Neuronal stem cell (in vitro differentiated cells): ENCODE measurements around the gene USP30.

ENCODE experiments used
- DNase-seq: peaks from one replicate; pipeline ENCODE4 v3.0.0-alpha.2; 2013; ENCODE audit warnings: low spot score
- H2AFZ ChIP-seq: one replicate; pipeline ENCODE4 v1.6.1; 2013; ENCODE audit warnings: mild to moderate bottlenecking, low read length, inconsistent platforms
- H2AK5ac ChIP-seq: 2 replicates; pipeline ENCODE4 v1.6.1; 2013; ENCODE audit warnings: low read depth, mild to moderate bottlenecking, inconsistent platforms, low read length, moderate library complexity, mixed read lengths
- H2BK120ac ChIP-seq: 2 replicates; pipeline ENCODE4 v1.6.1; 2013; ENCODE audit warnings: low read depth, mild to moderate bottlenecking, inconsistent platforms, low read length, moderate library complexity, mixed read lengths
- H2BK12ac ChIP-seq: one replicate; pipeline ENCODE4 v1.6.1; 2013; ENCODE audit warnings: low read length, inconsistent platforms
- H2BK15ac ChIP-seq: 2 replicates; pipeline ENCODE4 v1.6.1; 2013; ENCODE audit warnings: mild to moderate bottlenecking, low read length, inconsistent platforms, mixed read lengths
- H2BK5ac ChIP-seq: one replicate; pipeline ENCODE4 v1.6.1; 2013; ENCODE audit warnings: inconsistent platforms, mild to moderate bottlenecking, low read length, moderate library complexity
- H3K14ac ChIP-seq: one replicate; pipeline ENCODE4 v1.6.1; 2013; ENCODE audit warnings: low read length, inconsistent platforms
- H3K18ac ChIP-seq: 2 replicates; pipeline ENCODE4 v1.6.1; 2013; ENCODE audit warnings: low read length, inconsistent platforms
- H3K23ac ChIP-seq: 2 replicates; pipeline ENCODE4 v1.6.1; 2013; ENCODE audit warnings: low read depth, mild to moderate bottlenecking, mixed read lengths, low read length, inconsistent platforms; ENCODE audit not compliant: poor library complexity
- H3K27ac ChIP-seq: replicated peaks from 3 replicates; pipeline ENCODE4 v1.5.1; 2013; ENCODE audit warnings: low read length, inconsistent platforms
- H3K27me3 ChIP-seq, 3 experiments: 2 replicates each; pipeline ENCODE4 v1.6.1; 2013; ENCODE audit warnings: low read length in 3 of 3, mild to moderate bottlenecking in 2 of 3, inconsistent platforms in 1 of 3, low read depth in 1 of 3, mixed read lengths in 1 of 3, moderate library complexity in 1 of 3; ENCODE audit not compliant: control insufficient read depth in 3 of 3, insufficient read depth in 3 of 3
- H3K36me3 ChIP-seq, 2 donors: replicated peaks in 1 of 2; 2 replicates each; pipeline ENCODE4 v1.6.1; 2013; ENCODE audit warnings: low read length in 2 of 2; ENCODE audit not compliant: control insufficient read depth in 2 of 2, insufficient read depth in 2 of 2
- H3K4ac ChIP-seq: 2 replicates; pipeline ENCODE4 v1.6.1; 2013; ENCODE audit warnings: inconsistent platforms, mild to moderate bottlenecking, low read length, moderate library complexity
- H3K4me1 ChIP-seq, 2 donors: 1 replicate in 1 of 2; 2 replicates in 1 of 2; pipeline ENCODE4 v1.6.1; 2013; ENCODE audit warnings: low read length in 2 of 2, low read depth in 1 of 2; ENCODE audit not compliant: control insufficient read depth in 2 of 2, insufficient read depth in 1 of 2
- H3K4me2 ChIP-seq: one replicate; pipeline ENCODE4 v1.6.1; 2013; ENCODE audit warnings: mild to moderate bottlenecking, low read length, inconsistent platforms; ENCODE audit not compliant: insufficient read depth, poor library complexity, severe bottlenecking
- H3K4me3 ChIP-seq, 2 donors: 2 replicates each; pipeline ENCODE4 v1.5.1; 2013; ENCODE audit warnings: low read length in 2 of 2, mild to moderate bottlenecking in 2 of 2, inconsistent platforms in 1 of 2, moderate library complexity in 1 of 2
- H3K79me1 ChIP-seq: one replicate; pipeline ENCODE4 v1.6.1; 2013; ENCODE audit warnings: low read depth, mild to moderate bottlenecking, inconsistent platforms, low read length, moderate library complexity
- H3K9ac ChIP-seq: one replicate; pipeline ENCODE4 v1.6.1; 2013; ENCODE audit warnings: mild to moderate bottlenecking, low read depth, low read length, inconsistent platforms; ENCODE audit not compliant: poor library complexity
- H3K9me3 ChIP-seq, 2 donors: replicated peaks in 1 of 2; 2 replicates each; pipeline versions ENCODE3 to v1.6.1; 2013; ENCODE audit warnings: low read length in 2 of 2, mild to moderate bottlenecking in 2 of 2, inconsistent platforms in 1 of 2, low read depth in 1 of 2, mixed read lengths in 1 of 2, moderate library complexity in 1 of 2; ENCODE audit not compliant: control insufficient read depth in 2 of 2, insufficient read depth in 1 of 2
- H4K8ac ChIP-seq: one replicate; pipeline ENCODE4 v1.6.1; 2013; ENCODE audit warnings: low read depth, mild to moderate bottlenecking, inconsistent platforms, low read length, moderate library complexity
- H4K91ac ChIP-seq: one replicate; pipeline ENCODE4 v1.6.1; 2013; ENCODE audit warnings: low read length, low read depth, mild to moderate bottlenecking, inconsistent platforms; ENCODE audit not compliant: poor library complexity
- WGBS, 2 donors: extraction: QIAGEN DNeasy Blood & Tissue Kit; methylation state at CpG; one replicate each; pipeline ENCODE4 v1.1.7; 2013; ENCODE audit warnings: missing lambda C conversion rate in 2 of 2, mixed read lengths in 1 of 2; ENCODE audit not compliant: insufficient read length in 2 of 2, insufficient replicate concordance in 1 of 2; ENCODE audit errors: extremely low coverage in 2 of 2; 5-methylcytosine and 5-hydroxymethylcytosine counted together

The USP30 gene

GRCh38 chr12:109097435-109098182 is 45.2 kb downstream of the USP30 start, which contains the start of gene UNG:
Gene UNG, plus strand, starts transcription at chr12:109097597. Its CDS starts 83 bp downstream, at chr12:109097680.
- peak within 1 kb of the TSS; percentile 99 for H2AFZ ChIP-seq
- peak within 1 kb of the TSS; percentile 78 to 87 for H3K4me3 ChIP-seq
- no peak within 1 kb of the TSS for H4K91ac ChIP-seq
- no peak within 1 kb of the TSS for H2BK5ac ChIP-seq
- peak; percentile 95 for DNase-seq
- H3K9me3 ChIP-seq: no peaks in the 10 kb centered on the region
- no peak within 1 kb of the TSS for H3K4ac ChIP-seq
- H3K9ac ChIP-seq: peak within 1 kb of the TSS; percentile 87
- H2BK120ac ChIP-seq: no peak within 1 kb of the TSS
- no peaks in the 10 kb centered on the region for H3K27me3 ChIP-seq
- H3K18ac ChIP-seq: peak within 1 kb of the TSS; percentile 84
- H3K14ac ChIP-seq: no peak within 1 kb of the TSS
- H3K4me1 ChIP-seq: peaks cover 7 to 12% of the 10 kb centered on the region in 2 donors
- H2BK15ac ChIP-seq: no peak within 1 kb of the TSS
- H3K23ac ChIP-seq: peak within 1 kb of the TSS; percentile 58
- peak within 1 kb of the TSS; percentile 85 for H3K27ac ChIP-seq
- H3K36me3 ChIP-seq: peaks cover 23 to 42% of the 10 kb centered on the region in 2 donors
- peak within 1 kb of the TSS; percentile 100 for H3K4me2 ChIP-seq
- H2BK12ac ChIP-seq: no peak within 1 kb of the TSS
- no peak within 1 kb of the TSS for H4K8ac ChIP-seq
- no CpG with 5 or more reads among the region's 71 CpGs for WGBS, 2 donors
- no peak within 1 kb of the TSS for H2AK5ac ChIP-seq
- peaks cover 4% of the 10 kb centered on the region for H3K79me1 ChIP-seq

GRCh38 chr12:109098183-109098604 is 45.8 kb downstream of the USP30 start:
- no peak overlapping the region for H2BK15ac ChIP-seq
- WGBS, 2 donors: no CpG with 5 or more reads among the region's 32 CpGs
- H2AK5ac ChIP-seq: no peak overlapping the region
- H2BK12ac ChIP-seq: no peak overlapping the region
- no peak overlapping the region for H3K27ac ChIP-seq
- H3K4ac ChIP-seq: no peak overlapping the region
- H3K9ac ChIP-seq: peak overlapping the region; percentile 72
- no peak for DNase-seq
- no peak overlapping the region for H4K91ac ChIP-seq
- no peak overlapping the region for H4K8ac ChIP-seq
- peaks cover 4% of the 10 kb centered on the region for H3K79me1 ChIP-seq
- H3K4me2 ChIP-seq: peak overlapping the region; percentile 82
- peaks cover 4 to 8% of the 10 kb centered on the region in 2 donors for H3K4me1 ChIP-seq
- H2BK5ac ChIP-seq: no peak overlapping the region
- peak overlapping the region; percentile 58 for H3K23ac ChIP-seq
- no peak overlapping the region for H2BK120ac ChIP-seq
- H3K18ac ChIP-seq: peak overlapping the region; percentile 84
- no peaks in the 10 kb centered on the region for H3K27me3 ChIP-seq
- peak overlapping the region; percentile 99 for H2AFZ ChIP-seq
- peaks cover 26 to 48% of the 10 kb centered on the region in 2 donors for H3K36me3 ChIP-seq
- H3K9me3 ChIP-seq: no peaks in the 10 kb centered on the region
- peak overlapping the region; percentile 78 to 84 for H3K4me3 ChIP-seq
- no peak overlapping the region for H3K14ac ChIP-seq

GRCh38 chr12:109098651-109099050 is 46.3 kb downstream of the USP30 start:
- Histone ChIP-seq H3K27me3 (no peaks in the 10 kb centered on the region), H2BK15ac (no peak overlapping the region), H3K4ac (no peak overlapping the region), H4K91ac (no peak overlapping the region), H3K18ac (no peak overlapping the region), H3K4me1 (peaks cover 4 to 6% of the 10 kb centered on the region in 2 donors), H2AFZ (peak overlapping the region; percentile 99), H2BK12ac (no peak overlapping the region), H3K27ac (no peak overlapping the region), H2BK120ac (no peak overlapping the region), H3K9ac (peak overlapping the region; percentile 72), H3K79me1 (peaks cover 4% of the 10 kb centered on the region), H4K8ac (no peak overlapping the region), H3K14ac (no peak overlapping the region), H3K23ac (no peak overlapping the region), H2AK5ac (no peak overlapping the region), H3K4me3 (peak overlapping the region; percentile 78 to 84), H2BK5ac (no peak overlapping the region), H3K4me2 (peak overlapping the region; percentile 82), H3K9me3 (no peaks in the 10 kb centered on the region), H3K36me3 (peaks cover 28 to 52% of the 10 kb centered on the region in 2 donors)
- no CpG with 5 or more reads among the region's 8 CpGs for WGBS, 2 donors
- DNase-seq: no peak

- no peak overlapping the region for H3K27ac ChIP-seq
- H2BK120ac ChIP-seq: no peak overlapping the region
- no peak overlapping the region for H2AFZ ChIP-seq
- no peaks in the 10 kb centered on the region for H3K9me3 ChIP-seq
- H3K4ac ChIP-seq: no peak overlapping the region
- H2BK12ac ChIP-seq: no peak overlapping the region
- no peaks in the 10 kb centered on the region for H3K27me3 ChIP-seq
- no peak overlapping the region for H2BK5ac ChIP-seq
- H3K36me3 ChIP-seq: peaks cover 32 to 61% of the 10 kb centered on the region in 2 donors
- no CpG with 5 or more reads among the region's 12 CpGs for WGBS, 2 donors
- H3K14ac ChIP-seq: no peak overlapping the region
- H3K18ac ChIP-seq: no peak overlapping the region
- H2BK15ac ChIP-seq: no peak overlapping the region
- no peak overlapping the region for H3K4me2 ChIP-seq
- H4K8ac ChIP-seq: no peak overlapping the region
- no peak overlapping the region for H4K91ac ChIP-seq
- H3K4me3 ChIP-seq: peak overlapping the region in 1 of 2 donors; percentile 78
- H3K23ac ChIP-seq: no peak overlapping the region
- peaks cover 4% of the 10 kb centered on the region for H3K79me1 ChIP-seq
- no peak for DNase-seq
- H2AK5ac ChIP-seq: no peak overlapping the region
- no peak overlapping the region for H3K9ac ChIP-seq
- H3K4me1 ChIP-seq: peaks cover 4 to 6% of the 10 kb centered on the region in 2 donors
Observed at GRCh38 chr12:109099431-109100020, 47.1 kb downstream of the USP30 start.
